Measurements from ENCODE around the gene SSBP3. TPM values are rescaled to one million over a fixed set of nuclear protein-coding genes. Genes with fewer than 3 reads are reported as not detected.

SSBP3 gene
- total and polyA plus RNA-seq, 2 experiments from 2014 or later = 47.4 to 68.6 TPM

DNA sequence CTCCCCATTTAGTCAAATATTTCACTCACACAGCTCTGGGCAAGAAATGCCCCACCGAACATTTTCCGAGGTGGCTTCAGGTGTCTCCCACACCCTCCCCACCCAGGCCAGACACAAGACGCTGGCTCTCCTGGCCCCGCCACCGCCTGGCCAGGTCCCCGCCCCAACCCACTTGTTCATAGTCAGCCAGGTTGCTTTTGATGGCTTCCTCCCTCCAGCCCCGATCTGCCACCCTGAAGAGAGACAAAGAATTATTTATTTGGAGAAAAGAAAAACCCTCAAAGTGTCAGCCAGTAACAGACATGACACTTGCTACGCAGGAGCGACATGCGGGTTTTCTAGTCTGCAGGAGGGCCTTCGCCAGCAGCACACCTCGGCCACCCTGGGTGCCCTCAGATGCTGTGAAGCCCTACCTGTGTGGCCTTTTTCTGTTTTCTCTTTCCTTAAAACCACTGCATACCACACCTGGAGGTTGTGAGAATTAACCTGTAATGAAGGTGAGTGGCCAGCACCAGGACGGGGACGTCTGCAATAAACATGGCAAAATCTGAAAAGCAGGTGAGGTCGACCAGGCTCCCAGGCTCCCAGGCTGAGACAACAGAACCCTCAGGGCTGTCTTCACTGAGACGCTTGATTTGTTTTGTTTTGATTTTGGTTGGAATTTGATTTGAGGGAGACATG is 27.2 kb downstream of the SSBP3 start:
- ATAC-seq (peak; percentile 12), DNase-seq (ENCODE audit: low spot score) (peak; percentile 37)
- peaks cover 18% of the 10 kb centered on the region for H3F3A ChIP-seq (replicated peaks; ENCODE audit: low read depth)
- H3K27ac Mint-ChIP-seq = peak overlapping the region; percentile 94
- peaks cover 70% of the 10 kb centered on the region for H3K4me1 ChIP-seq (ENCODE audit: insufficient read depth)
- no peaks in the 10 kb centered on the region; the same call in 2 of the 3 replicates for H3K9me3 Mint-ChIP-seq
- H3K27me3 Mint-ChIP-seq (ENCODE audit: insufficient read depth, low read depth, poor library complexity) = peaks cover 13% of the 10 kb centered on the region
- H3K4me2 ChIP-seq = peak overlapping the region; percentile 78
- TF ChIP-seq CTCF (conservative IDR thresholded peaks at IDR 0.05; ENCODE audit: low read depth in 2 of 2) = no peak
- TF ChIP-seq CREB1 (CRISPR knock-in tag; IDR thresholded peaks at IDR 0.05; ENCODE audit: low read depth) = no peak
- no peak for TF ChIP-seq REST (IDR thresholded peaks at IDR 0.05; ENCODE audit: unreplicated experiment)
- TF ChIP-seq NANOG (IDR thresholded peaks at IDR 0.05; ENCODE audit: borderline replicate concordance) = no peak
- TF ChIP-seq EZH2 (IDR thresholded peaks at IDR 0.05; ENCODE audit: low read depth, unreplicated experiment) = no peak
- no peak for TF ChIP-seq EZH2phosphoT487 (IDR thresholded peaks at IDR 0.05; ENCODE audit: unreplicated experiment)
- no peak for TF ChIP-seq ZNF462 (CRISPR knock-in tag; IDR thresholded peaks at IDR 0.05)
- no peak for TF ChIP-seq STAT1 (IDR thresholded peaks at IDR 0.05; ENCODE audit: unreplicated experiment)
- TF ChIP-seq ZNF114 (CRISPR knock-in tag; IDR thresholded peaks at IDR 0.05) = no peak
- no peak for TF ChIP-seq POLR2AphosphoS5 (IDR thresholded peaks at IDR 0.05; ENCODE audit: low read depth)
- no peak for TF ChIP-seq JUNB (IDR thresholded peaks at IDR 0.05; ENCODE audit: unreplicated experiment)
- no peak for TF ChIP-seq ZNF331 (CRISPR knock-in tag; IDR thresholded peaks at IDR 0.05; ENCODE audit: low read depth)
- TF ChIP-seq, protein P1, sequence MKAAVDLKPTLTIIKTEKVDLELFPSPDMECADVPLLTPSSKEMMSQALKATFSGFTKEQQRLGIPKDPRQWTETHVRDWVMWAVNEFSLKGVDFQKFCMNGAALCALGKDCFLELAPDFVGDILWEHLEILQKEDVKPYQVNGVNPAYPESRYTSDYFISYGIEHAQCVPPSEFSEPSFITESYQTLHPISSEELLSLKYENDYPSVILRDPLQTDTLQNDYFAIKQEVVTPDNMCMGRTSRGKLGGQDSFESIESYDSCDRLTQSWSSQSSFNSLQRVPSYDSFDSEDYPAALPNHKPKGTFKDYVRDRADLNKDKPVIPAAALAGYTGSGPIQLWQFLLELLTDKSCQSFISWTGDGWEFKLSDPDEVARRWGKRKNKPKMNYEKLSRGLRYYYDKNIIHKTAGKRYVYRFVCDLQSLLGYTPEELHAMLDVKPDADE (IDR thresholded peaks at IDR 0.05) = no peak
- H3K4me1 Mint-ChIP-seq = peaks cover 72% of the 10 kb centered on the region
- H3K4me3 ChIP-seq = peak overlapping the region; percentile 44
- H3K36me3 ChIP-seq (ENCODE audit: insufficient read depth) = no peaks in the 10 kb centered on the region
- no peak overlapping the region for H2AFZ ChIP-seq
- H3K36me3 Mint-ChIP-seq (ENCODE audit: low read depth) = peaks cover 28% of the 10 kb centered on the region
- no peaks in the 10 kb centered on the region for H3K27me3 ChIP-seq (ENCODE audit: insufficient read depth)
- H3K27ac ChIP-seq (ENCODE audit: low read depth) = peak overlapping the region; percentile 98
- H3K4me3 Mint-ChIP-seq = peak overlapping the region; percentile 61
- H3K79me2 ChIP-seq (replicated peaks; ENCODE audit: insufficient read depth) = peaks cover 97% of the 10 kb centered on the region
- H3K9me2 ChIP-seq (ENCODE audit: insufficient read depth) = no peaks in the 10 kb centered on the region
- H4K20me1 ChIP-seq (replicated peaks; ENCODE audit: insufficient read depth) = peaks cover 20% of the 10 kb centered on the region; the same call in 1 of the 2 replicates
